ENCODE results near the gene TRIP13. TPM values are rescaled to one million over a fixed set of nuclear protein-coding genes. Genes with fewer than 3 reads are reported as not detected.

Gene TRIP13
- total RNA-seq, 1 donor: 29.8 TPM

DNA sequence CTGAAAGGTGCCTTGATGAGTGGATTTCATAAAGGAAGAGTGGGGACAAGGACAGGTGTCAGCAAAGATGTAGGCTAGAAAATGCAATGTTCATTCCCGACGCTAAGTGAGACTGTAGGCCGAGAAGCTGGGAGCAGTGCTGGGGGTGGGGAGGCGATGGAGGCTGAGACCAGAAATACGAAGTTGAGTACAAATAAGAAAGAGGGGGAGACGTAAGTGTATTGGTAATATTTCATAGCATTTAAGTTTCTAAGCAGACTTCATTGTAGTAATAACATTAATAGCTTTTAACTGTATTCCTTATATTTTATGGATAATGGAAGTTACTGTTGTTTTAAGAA lies 11.0 kb downstream of the TRIP13 start:
- TF ChIP-seq, protein P1, sequence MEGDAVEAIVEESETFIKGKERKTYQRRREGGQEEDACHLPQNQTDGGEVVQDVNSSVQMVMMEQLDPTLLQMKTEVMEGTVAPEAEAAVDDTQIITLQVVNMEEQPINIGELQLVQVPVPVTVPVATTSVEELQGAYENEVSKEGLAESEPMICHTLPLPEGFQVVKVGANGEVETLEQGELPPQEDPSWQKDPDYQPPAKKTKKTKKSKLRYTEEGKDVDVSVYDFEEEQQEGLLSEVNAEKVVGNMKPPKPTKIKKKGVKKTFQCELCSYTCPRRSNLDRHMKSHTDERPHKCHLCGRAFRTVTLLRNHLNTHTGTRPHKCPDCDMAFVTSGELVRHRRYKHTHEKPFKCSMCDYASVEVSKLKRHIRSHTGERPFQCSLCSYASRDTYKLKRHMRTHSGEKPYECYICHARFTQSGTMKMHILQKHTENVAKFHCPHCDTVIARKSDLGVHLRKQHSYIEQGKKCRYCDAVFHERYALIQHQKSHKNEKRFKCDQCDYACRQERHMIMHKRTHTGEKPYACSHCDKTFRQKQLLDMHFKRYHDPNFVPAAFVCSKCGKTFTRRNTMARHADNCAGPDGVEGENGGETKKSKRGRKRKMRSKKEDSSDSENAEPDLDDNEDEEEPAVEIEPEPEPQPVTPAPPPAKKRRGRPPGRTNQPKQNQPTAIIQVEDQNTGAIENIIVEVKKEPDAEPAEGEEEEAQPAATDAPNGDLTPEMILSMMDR (IDR thresholded peaks at IDR 0.05; ENCODE audit: insufficient read depth, low read depth, low read length): no peak
- no peak overlapping the region for H3K4me3 ChIP-seq (ENCODE audit: low read depth, low read length)
- no peak for DNase-seq (ENCODE audit: low read depth)

DNA sequence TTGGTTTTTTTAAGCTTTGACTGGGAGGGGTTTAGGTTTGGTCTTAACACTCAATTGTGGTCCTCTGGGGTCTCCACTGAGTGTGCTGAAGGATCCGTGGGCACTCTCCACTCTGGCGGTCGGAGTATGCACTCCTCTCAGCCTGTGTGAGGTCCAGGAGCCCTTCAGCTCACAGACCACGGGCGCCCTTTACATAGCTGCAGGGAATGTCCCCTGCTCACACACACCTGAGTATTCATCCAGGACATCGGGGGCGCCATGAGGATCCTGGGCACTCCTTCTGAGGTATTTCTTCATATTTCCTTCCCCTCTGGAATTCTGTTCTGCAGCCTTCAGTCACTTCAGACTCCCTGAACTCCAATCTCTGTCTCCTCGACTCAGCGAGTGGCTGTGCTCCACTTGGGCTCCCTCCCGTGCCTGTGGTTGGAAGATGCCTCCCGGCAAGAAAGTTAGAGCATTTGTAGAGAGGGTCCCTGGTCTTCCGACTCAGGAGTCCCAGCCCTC lies 12.5 kb downstream of the TRIP13 start:
- TF ChIP-seq, protein P1 (IDR thresholded peaks at IDR 0.05; ENCODE audit: insufficient read depth, low read depth, low read length): no peak
- no peak for DNase-seq (ENCODE audit: low read depth)
- no peak overlapping the region for H3K4me3 ChIP-seq (ENCODE audit: low read depth, low read length)

DNA sequence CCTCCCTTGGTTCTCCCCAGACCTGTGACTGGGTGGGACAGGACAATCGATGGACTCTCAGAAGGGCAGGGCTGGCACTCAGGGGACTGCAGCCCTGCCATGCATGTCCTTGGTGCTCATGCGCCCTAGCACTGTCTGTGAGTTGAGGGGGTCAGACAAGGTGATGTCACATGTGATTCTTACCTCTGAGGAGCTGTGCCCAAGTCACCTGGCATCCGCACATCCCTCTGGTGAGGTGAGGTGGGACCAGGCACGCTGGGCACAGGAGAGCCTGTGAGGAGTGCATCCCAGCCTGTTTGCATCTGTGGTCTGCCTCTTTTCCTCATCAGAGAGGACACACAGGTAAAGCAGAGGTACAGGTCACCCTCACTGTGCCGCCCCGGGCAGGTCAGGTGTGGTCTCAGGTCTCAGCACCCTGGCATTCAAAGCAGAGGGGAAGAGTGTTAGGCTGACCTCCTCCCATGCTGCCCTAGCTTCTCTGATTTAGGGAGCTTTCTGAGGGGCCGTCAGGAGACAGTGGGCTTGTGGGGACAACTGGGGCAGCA lies 14.8 kb downstream of the TRIP13 start:
- H3K4me3 ChIP-seq (ENCODE audit: low read depth, low read length): no peak overlapping the region
- no peak for DNase-seq (ENCODE audit: low read depth)
- TF ChIP-seq, protein P1 (IDR thresholded peaks at IDR 0.05; ENCODE audit: insufficient read depth, low read depth, low read length): no peak

DNA sequence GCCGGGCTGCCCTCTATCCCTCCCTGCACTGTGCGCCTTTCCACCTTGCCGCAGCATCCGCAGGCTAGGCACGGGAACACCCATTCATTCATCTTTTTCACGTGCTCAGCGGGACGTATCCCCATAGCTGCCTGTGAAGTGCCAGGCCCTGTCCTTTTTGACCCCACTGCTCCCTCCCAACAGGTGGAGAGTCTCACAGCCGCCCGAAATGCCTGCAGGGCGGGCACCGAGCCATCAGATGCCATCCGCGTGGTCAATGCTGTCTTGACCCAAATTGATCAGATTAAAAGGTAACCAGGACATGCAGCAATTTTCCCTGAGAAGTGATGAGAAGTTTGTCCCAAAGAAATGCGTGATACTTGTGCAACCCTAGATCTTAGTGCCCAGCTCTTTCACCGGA lies 15.5 kb downstream of the TRIP13 start:
- no peak for DNase-seq (ENCODE audit: low read depth)
- H3K4me3 ChIP-seq (ENCODE audit: low read depth, low read length): no peak overlapping the region
- TF ChIP-seq, protein P1 (IDR thresholded peaks at IDR 0.05; ENCODE audit: insufficient read depth, low read depth, low read length): no peak

DNA sequence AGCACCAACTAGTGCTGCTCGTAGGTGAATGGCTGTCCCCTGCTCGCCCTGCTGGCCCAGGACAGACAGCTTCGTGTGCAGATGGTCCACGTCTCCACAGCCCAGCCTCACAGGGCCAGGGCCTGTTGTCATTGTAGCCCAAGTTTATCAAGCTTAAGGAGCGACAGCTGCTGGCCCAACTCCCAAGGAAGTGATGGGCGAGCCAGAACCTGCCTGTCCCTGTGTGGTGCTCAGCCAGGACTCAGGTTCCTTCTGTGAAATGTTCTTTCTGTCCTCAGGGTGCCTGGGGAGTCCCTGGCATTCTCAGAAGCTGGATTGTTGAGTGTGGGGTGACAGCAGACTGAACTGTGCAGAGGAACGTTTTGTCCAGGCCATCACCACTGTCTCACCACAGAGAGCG lies 16.4 kb downstream of the TRIP13 start:
- TF ChIP-seq, protein P1 (IDR thresholded peaks at IDR 0.05; ENCODE audit: insufficient read depth, low read depth, low read length): no peak

DNA sequence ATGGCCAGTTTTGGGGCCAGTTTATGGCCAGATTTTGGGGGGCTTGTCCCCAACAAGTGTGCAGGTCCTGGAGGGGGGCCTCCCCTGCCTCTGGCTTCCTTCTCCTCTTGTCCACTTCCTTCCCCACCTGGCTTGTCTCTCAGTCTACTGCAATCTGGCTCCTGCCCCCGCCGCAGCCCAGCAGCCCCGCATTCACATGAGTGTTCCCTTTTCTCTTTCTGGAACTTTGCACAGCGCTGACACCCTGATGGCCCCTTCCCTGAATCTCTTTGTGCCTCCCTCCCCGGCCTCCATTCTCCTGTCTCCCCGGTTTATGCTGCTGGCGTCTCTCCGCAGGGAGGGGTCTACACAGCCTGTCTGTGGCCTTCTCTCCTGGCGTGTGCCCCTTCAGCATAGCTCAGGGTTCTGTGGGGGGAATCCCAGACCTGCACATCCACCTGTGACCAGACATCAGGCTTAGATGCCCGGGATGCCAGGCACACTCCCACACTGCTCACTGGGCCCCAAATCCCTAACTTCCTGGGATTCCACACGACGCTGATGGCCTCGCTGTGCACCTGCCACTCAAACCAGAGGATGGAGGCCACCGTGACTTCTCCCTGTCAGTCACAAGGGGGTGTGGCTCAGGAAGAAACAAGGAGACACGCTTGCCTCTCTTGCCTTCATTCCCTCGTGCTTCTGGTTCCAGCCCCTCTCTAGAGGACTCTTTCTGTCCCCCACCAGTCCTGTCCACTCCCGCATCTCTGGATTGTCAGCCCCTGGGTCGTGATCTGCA lies 17.5 kb downstream of the TRIP13 start:
- TF ChIP-seq, protein P1 (IDR thresholded peaks at IDR 0.05; ENCODE audit: insufficient read depth, low read depth, low read length): no peak
- H3K4me3 ChIP-seq (ENCODE audit: low read depth, low read length): no peak overlapping the region
- no peak for DNase-seq (ENCODE audit: low read depth)

More for the DNA sequence above, 16.4 kb downstream of the TRIP13 start:
- DNase-seq (ENCODE audit: low read depth): no peak
- H3K4me3 ChIP-seq (ENCODE audit: low read depth, low read length): no peak overlapping the region
